Vagina (tissue), 2 donors: ENCODE measurements around the gene SNX32. TPM values are rescaled to one million over a fixed set of nuclear protein-coding genes. Genes with fewer than 3 reads are reported as not detected.

Source experiments
- DNase-seq, 2 donors: peaks; one replicate each; pipeline ENCODE4 v3.0.0-alpha.2; 2017; ENCODE audit errors: extremely low spot score in 2 of 2
- H3K27ac ChIP-seq: fragments of 200-600 bp; sonication (generic); one replicate; pipeline ENCODE4 v1.5.1; 2019
- H3K27me3 ChIP-seq: fragments of 200-600 bp; sonication (generic); one replicate; pipeline ENCODE4 v1.5.1; 2019
- H3K36me3 ChIP-seq, 2 donors: fragments of 200-600 bp; sonication (generic); one replicate each; pipeline ENCODE4 v1.5.1; 2017 to 2019
- H3K4me1 ChIP-seq: fragments of 200-600 bp; sonication (generic); one replicate; pipeline ENCODE4 v1.5.1; 2019
- H3K4me3 ChIP-seq, 2 donors: fragments of 200-600 bp; sonication (generic); 1 replicate in 1 of 2; 2 replicates in 1 of 2; pipeline ENCODE4 v1.5.1; 2016 to 2019
- H3K9me3 ChIP-seq: fragments of 200-600 bp; sonication (generic); one replicate; pipeline ENCODE4 v1.5.1; 2019
- CTCF ChIP-seq, 3 experiments: fragments of 450-650 bp in 2 of 3; fragments of 200-600 bp in 1 of 3; sonication (generic) in 1 of 3; IDR thresholded peaks; one replicate each; pipeline ENCODE4 v1.5.1; 2017 to 2019; ENCODE audit warnings: antibody characterized with exemption in 3 of 3, mild to moderate bottlenecking in 2 of 3, moderate library complexity in 2 of 3
- POLR2A ChIP-seq, 2 donors: fragments of 450-650 bp; IDR thresholded peaks; one replicate each; pipeline ENCODE4 v1.6.1; 2017; ENCODE audit warnings: antibody characterized with exemption in 2 of 2, mild to moderate bottlenecking in 2 of 2, moderate library complexity in 2 of 2
- POLR2AphosphoS5 ChIP-seq, 2 donors: sonication (generic); formaldehyde crosslinking; IDR thresholded peaks; one replicate each; pipeline ENCODE4 v1.9.0; 2017; ENCODE audit warnings: antibody characterized with exemption in 2 of 2, mild to moderate bottlenecking in 2 of 2, low read depth in 1 of 2; ENCODE audit not compliant: insufficient read depth in 1 of 2
- intact Hi-C: fragments of 100-400 bp; cut with DNase I; formaldehyde crosslinking; loops from one replicate; pipeline ENCODE4 v1.15.1; 2023
- total RNA-seq: library from RNA; depleted of rRNA; stranded (reverse); fragments of >200 nt; gene quantifications from one replicate; pipeline ENCODE4 v1.2.3, GENCODE V29; 2016

SNX32 gene
- total RNA-seq, 1 donor from 2014 or later, result 1.5 TPM

- H3K27ac ChIP-seq, result no peak overlapping the region
- peaks cover 0 to 30% of the 10 kb centered on the region in 2 donors for H3K36me3 ChIP-seq
- H3K4me1 ChIP-seq, result no peaks in the 10 kb centered on the region
- H3K4me3 ChIP-seq, result no peak overlapping the region
- intact Hi-C loops, result loop anchor here (10.0 kb wide), 1 partner anchor 1835 kb away; no protein-coding TSS in a partner anchor
- H3K9me3 ChIP-seq, result no peaks in the 10 kb centered on the region
- H3K27me3 ChIP-seq, result no peaks in the 10 kb centered on the region
- TF ChIP-seq POLR2AphosphoS5 (IDR thresholded peaks at IDR 0.05; ENCODE audit: insufficient read depth in 1 of 2, low read depth in 1 of 2) (no peak), CTCF (IDR thresholded peaks at IDR 0.05) (no peak), POLR2A (IDR thresholded peaks at IDR 0.05) (no peak)
- DNase-seq, result no peak
Measured at GRCh38 chr11:65849366-65849765, 15.6 kb downstream of the SNX32 start.

- Histone ChIP-seq H3K4me1 (no peaks in the 10 kb centered on the region), H3K27ac (no peak overlapping the region), H3K36me3 (peaks cover 0 to 34% of the 10 kb centered on the region in 2 donors), H3K4me3 (no peak overlapping the region), H3K9me3 (no peaks in the 10 kb centered on the region), H3K27me3 (no peaks in the 10 kb centered on the region)
- TF ChIP-seq POLR2AphosphoS5 (IDR thresholded peaks at IDR 0.05; ENCODE audit: insufficient read depth in 1 of 2, low read depth in 1 of 2) (no peak), CTCF (IDR thresholded peaks at IDR 0.05) (no peak)
- no peak for DNase-seq
- intact Hi-C loops, result loop anchor here (10.0 kb wide), 1 partner anchor 1835 kb away; no protein-coding TSS in a partner anchor
Measured at GRCh38 chr11:65849771-65850216, 16.0 kb downstream of the SNX32 start.

GRCh38 chr11:65850217-65851082, 16.7 kb downstream of the SNX32 start:
- no peaks in the 10 kb centered on the region for H3K27me3 ChIP-seq
- intact Hi-C loops, result no loop called here
- no peak for TF ChIP-seq POLR2AphosphoS5 (IDR thresholded peaks at IDR 0.05; ENCODE audit: insufficient read depth in 1 of 2, low read depth in 1 of 2)
- TF ChIP-seq CTCF (IDR thresholded peaks at IDR 0.05), result no peak
- no peak for TF ChIP-seq POLR2A (IDR thresholded peaks at IDR 0.05)
- H3K4me1 ChIP-seq, result peaks cover 4% of the 10 kb centered on the region
- DNase-seq, result no peak
- H3K4me3 ChIP-seq, result no peak overlapping the region
- H3K9me3 ChIP-seq, result no peaks in the 10 kb centered on the region
- H3K36me3 ChIP-seq, result peaks cover 0 to 41% of the 10 kb centered on the region in 2 donors
- H3K27ac ChIP-seq, result no peak overlapping the region

- H3K4me3 ChIP-seq, result no peak overlapping the region
- peaks cover 11% of the 10 kb centered on the region for H3K4me1 ChIP-seq
- intact Hi-C loops, result no loop called here
- no peaks in the 10 kb centered on the region for H3K27me3 ChIP-seq
- no peak for DNase-seq
- no peak overlapping the region for H3K27ac ChIP-seq
- TF ChIP-seq CTCF (IDR thresholded peaks at IDR 0.05), result peak in 1 of 3 experiments; percentile 8
- no peak for TF ChIP-seq POLR2A (IDR thresholded peaks at IDR 0.05)
- TF ChIP-seq POLR2AphosphoS5 (IDR thresholded peaks at IDR 0.05; ENCODE audit: insufficient read depth in 1 of 2, low read depth in 1 of 2), result no peak
- H3K36me3 ChIP-seq, result peaks cover 0 to 47% of the 10 kb centered on the region in 2 donors
- H3K9me3 ChIP-seq, result no peaks in the 10 kb centered on the region
Measured at GRCh38 chr11:65851083-65851579, 17.4 kb downstream of the SNX32 start.
